GM23338 (cell line): ENCODE data around the gene SPACA4. TPM values are rescaled to one million over a fixed set of nuclear protein-coding genes. Genes with fewer than 3 reads are reported as not detected.

Source experiments
- ATAC-seq: fragments of 200-7000 bp; cut with Tn5 transposase; 3 replicates; pipeline ENCODE4 v1.9.1; 2020
- DNase-seq: peaks from one replicate; pipeline ENCODE4 v3.0.0-alpha.2; 2015; ENCODE audit warnings: low spot score
- H2AFZ ChIP-seq: fragments of 200-600 bp; sonication (generic); 2 replicates; pipeline ENCODE4 v1.8.0; 2016; ENCODE audit warnings: antibody characterized with exemption, mild to moderate bottlenecking, moderate library complexity
- H3F3A ChIP-seq: fragments of 200-600 bp; sonication (generic); replicated peaks from 2 replicates; pipeline ENCODE4 v1.8.0; 2017; ENCODE audit warnings: antibody characterized with exemption, mixed run types, low read depth
- H3K27ac ChIP-seq: fragments of 200-600 bp; sonication (generic); 2 replicates; pipeline ENCODE4 v1.6.1; 2016; ENCODE audit warnings: low read depth
- H3K27me3 ChIP-seq: fragments of 200-600 bp; sonication (generic); 2 replicates; pipeline ENCODE4 v1.8.0; 2016; ENCODE audit warnings: mild to moderate bottlenecking, mixed run types, moderate library complexity; ENCODE audit not compliant: insufficient read depth
- H3K36me3 ChIP-seq: fragments of 200-600 bp; sonication (generic); 2 replicates; pipeline ENCODE4 v1.8.0; 2016; ENCODE audit warnings: mild to moderate bottlenecking; ENCODE audit not compliant: insufficient read depth
- H3K4me1 ChIP-seq: fragments of 200-600 bp; sonication (generic); 2 replicates; pipeline ENCODE4 v1.8.0; 2016; ENCODE audit warnings: mild to moderate bottlenecking, moderate library complexity; ENCODE audit not compliant: insufficient read depth
- H3K4me2 ChIP-seq: fragments of 200-600 bp; sonication (generic); 2 replicates; pipeline ENCODE4 v1.7.1; 2017; ENCODE audit warnings: mixed run types
- H3K4me3 ChIP-seq: fragments of 200-600 bp; sonication (generic); 2 replicates; pipeline ENCODE4 v1.6.1; 2016; ENCODE audit warnings: mixed run types
- H3K79me2 ChIP-seq: fragments of 200-600 bp; sonication (generic); replicated peaks from 2 replicates; pipeline ENCODE4 v1.8.0; 2017; ENCODE audit warnings: mild to moderate bottlenecking; ENCODE audit not compliant: insufficient read depth
- H3K9me2 ChIP-seq: fragments of 200-600 bp; sonication (generic); 2 replicates; pipeline ENCODE4 v1.8.0; 2017; ENCODE audit not compliant: insufficient read depth
- H4K20me1 ChIP-seq: fragments of 200-600 bp; sonication (generic); replicated peaks from 2 replicates; pipeline ENCODE4 v1.8.0; 2017; ENCODE audit warnings: mild to moderate bottlenecking; ENCODE audit not compliant: insufficient read depth
- H3K27ac Mint-ChIP-seq: 2 replicates; pipeline ENCODE4 v1.8.0; 2020; ENCODE audit warnings: inconsistent platforms, mild to moderate bottlenecking, moderate library complexity, mixed read lengths
- H3K27me3 Mint-ChIP-seq: 3 replicates; pipeline ENCODE4 v1.8.0; 2022; ENCODE audit warnings: low read depth, mild to moderate bottlenecking, moderate library complexity, mixed read lengths, inconsistent platforms; ENCODE audit not compliant: insufficient read depth, poor library complexity
- H3K36me3 Mint-ChIP-seq: 3 replicates; pipeline ENCODE4 v1.8.0; 2021; ENCODE audit warnings: low read depth, mild to moderate bottlenecking, inconsistent platforms, moderate library complexity, mixed read lengths
- H3K4me1 Mint-ChIP-seq: 3 replicates; pipeline ENCODE4 v1.8.0; 2020; ENCODE audit warnings: mild to moderate bottlenecking, inconsistent platforms, mixed read lengths
- H3K4me3 Mint-ChIP-seq: 3 replicates; pipeline ENCODE4 v1.8.0; 2021; ENCODE audit warnings: moderate library complexity, mild to moderate bottlenecking, inconsistent platforms, mixed read lengths
- H3K9me3 Mint-ChIP-seq: 3 replicates; pipeline ENCODE4 v1.8.0; 2020; ENCODE audit warnings: moderate library complexity, mild to moderate bottlenecking, inconsistent platforms, mixed read lengths
- CREB1 ChIP-seq: fragments of 250-450 bp; sonication (Bioruptor Pico); IDR thresholded peaks from 2 replicates; pipeline ENCODE4 v1.5.0; 2020; ENCODE audit warnings: low read depth, mild to moderate bottlenecking, moderate library complexity
- EZH2 ChIP-seq: fragments of 200-600 bp; sonication (generic); IDR thresholded peaks from one replicate; pipeline ENCODE4 v1.8.0; 2017; ENCODE audit warnings: antibody characterized with exemption, mild to moderate bottlenecking, low read depth; ENCODE audit not compliant: unreplicated experiment
- EZH2phosphoT487 ChIP-seq: fragments of 200-600 bp; sonication (generic); IDR thresholded peaks from one replicate; pipeline ENCODE4 v1.8.1; 2018; ENCODE audit warnings: antibody characterized with exemption; ENCODE audit not compliant: unreplicated experiment
- ZNF114 ChIP-seq: fragments of 250-450 bp; sonication (Bioruptor Pico); IDR thresholded peaks from 2 replicates; pipeline ENCODE4 v1.5.0; 2020; ENCODE audit warnings: mild to moderate bottlenecking, moderate library complexity
- polyA plus RNA-seq: library from polyadenylated mRNA; unstranded; fragments of >200 nt; fragmentation: Nextera tagmentation; extraction: Ambion mirVana; gene quantifications from 2 replicates; pipeline ENCODE4 v1.2.1, GENCODE V29; 2016
- total RNA-seq: library from RNA; depleted of rRNA; stranded (reverse); fragments of >200 nt; shearing (Covaris generic); gene quantifications from 2 replicates; pipeline ENCODE4 v1.2.3, GENCODE V29; 2014
- TF ChIP-seq, protein P1 (sequence below): fragments of 250-450 bp; sonication (Bioruptor Pico); IDR thresholded peaks from 2 replicates; pipeline ENCODE4 v1.5.0; 2020; ENCODE audit warnings: mild to moderate bottlenecking, moderate library complexity
- TF ChIP-seq, protein P2 (sequence below): IDR thresholded peaks from one replicate; pipeline ENCODE4 v1.6.1; 2018; ENCODE audit warnings: antibody characterized with exemption; ENCODE audit not compliant: unreplicated experiment

Gene SPACA4
- total and polyA plus RNA-seq, 2 experiments from 2014 or later = not detected

DNA sequence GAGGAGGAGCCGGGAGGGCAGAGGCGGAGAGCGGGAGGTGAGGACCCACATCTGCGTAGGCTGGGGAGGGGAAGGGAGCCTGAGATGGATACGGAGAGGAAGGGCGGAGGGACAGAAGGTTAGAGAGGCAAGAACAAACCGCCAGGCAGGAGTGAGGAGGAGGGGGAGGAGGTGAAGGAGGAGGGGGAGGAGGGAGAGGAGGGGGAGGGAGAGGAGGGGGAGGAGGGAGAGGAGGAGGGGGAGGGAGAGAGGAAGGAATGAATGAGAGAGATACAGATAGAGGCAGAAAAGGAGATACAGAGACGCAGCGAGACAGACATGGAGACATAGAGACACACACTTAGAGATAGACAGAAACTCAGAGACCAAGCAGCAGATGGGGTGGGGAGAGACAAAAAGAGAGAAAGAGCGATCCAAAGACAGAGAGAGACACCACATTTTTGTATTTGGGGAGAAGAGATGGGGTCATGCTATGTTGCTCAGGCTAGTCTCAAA lies 40.2 kb downstream of the SPACA4 start (continued):
- TF ChIP-seq, protein P1, sequence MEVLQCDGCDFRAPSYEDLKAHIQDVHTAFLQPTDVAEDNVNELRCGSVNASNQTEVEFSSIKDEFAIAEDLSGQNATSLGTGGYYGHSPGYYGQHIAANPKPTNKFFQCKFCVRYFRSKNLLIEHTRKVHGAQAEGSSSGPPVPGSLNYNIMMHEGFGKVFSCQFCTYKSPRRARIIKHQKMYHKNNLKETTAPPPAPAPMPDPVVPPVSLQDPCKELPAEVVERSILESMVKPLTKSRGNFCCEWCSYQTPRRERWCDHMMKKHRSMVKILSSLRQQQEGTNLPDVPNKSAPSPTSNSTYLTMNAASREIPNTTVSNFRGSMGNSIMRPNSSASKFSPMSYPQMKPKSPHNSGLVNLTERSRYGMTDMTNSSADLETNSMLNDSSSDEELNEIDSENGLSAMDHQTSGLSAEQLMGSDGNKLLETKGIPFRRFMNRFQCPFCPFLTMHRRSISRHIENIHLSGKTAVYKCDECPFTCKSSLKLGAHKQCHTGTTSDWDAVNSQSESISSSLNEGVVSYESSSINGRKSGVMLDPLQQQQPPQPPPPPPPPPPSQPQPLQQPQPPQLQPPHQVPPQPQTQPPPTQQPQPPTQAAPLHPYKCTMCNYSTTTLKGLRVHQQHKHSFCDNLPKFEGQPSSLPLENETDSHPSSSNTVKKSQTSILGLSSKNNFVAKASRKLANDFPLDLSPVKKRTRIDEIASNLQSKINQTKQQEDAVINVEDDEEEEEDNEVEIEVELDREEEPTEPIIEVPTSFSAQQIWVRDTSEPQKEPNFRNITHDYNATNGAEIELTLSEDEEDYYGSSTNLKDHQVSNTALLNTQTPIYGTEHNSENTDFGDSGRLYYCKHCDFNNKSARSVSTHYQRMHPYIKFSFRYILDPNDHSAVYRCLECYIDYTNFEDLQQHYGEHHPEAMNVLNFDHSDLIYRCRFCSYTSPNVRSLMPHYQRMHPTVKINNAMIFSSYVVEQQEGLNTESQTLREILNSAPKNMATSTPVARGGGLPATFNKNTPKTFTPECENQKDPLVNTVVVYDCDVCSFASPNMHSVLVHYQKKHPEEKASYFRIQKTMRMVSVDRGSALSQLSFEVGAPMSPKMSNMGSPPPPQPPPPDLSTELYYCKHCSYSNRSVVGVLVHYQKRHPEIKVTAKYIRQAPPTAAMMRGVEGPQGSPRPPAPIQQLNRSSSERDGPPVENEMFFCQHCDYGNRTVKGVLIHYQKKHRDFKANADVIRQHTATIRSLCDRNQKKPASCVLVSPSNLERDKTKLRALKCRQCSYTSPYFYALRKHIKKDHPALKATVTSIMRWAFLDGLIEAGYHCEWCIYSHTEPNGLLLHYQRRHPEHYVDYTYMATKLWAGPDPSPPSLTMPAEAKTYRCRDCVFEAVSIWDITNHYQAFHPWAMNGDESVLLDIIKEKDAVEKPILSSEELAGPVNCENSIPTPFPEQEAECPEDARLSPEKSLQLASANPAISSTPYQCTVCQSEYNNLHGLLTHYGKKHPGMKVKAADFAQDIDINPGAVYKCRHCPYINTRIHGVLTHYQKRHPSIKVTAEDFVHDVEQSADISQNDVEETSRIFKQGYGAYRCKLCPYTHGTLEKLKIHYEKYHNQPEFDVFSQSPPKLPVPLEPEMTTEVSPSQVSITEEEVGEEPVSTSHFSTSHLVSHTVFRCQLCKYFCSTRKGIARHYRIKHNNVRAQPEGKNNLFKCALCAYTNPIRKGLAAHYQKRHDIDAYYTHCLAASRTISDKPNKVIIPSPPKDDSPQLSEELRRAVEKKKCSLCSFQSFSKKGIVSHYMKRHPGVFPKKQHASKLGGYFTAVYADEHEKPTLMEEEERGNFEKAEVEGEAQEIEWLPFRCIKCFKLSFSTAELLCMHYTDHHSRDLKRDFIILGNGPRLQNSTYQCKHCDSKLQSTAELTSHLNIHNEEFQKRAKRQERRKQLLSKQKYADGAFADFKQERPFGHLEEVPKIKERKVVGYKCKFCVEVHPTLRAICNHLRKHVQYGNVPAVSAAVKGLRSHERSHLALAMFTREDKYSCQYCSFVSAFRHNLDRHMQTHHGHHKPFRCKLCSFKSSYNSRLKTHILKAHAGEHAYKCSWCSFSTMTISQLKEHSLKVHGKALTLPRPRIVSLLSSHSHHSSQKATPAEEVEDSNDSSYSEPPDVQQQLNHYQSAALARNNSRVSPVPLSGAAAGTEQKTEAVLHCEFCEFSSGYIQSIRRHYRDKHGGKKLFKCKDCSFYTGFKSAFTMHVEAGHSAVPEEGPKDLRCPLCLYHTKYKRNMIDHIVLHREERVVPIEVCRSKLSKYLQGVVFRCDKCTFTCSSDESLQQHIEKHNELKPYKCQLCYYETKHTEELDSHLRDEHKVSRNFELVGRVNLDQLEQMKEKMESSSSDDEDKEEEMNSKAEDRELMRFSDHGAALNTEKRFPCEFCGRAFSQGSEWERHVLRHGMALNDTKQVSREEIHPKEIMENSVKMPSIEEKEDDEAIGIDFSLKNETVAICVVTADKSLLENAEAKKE (CRISPR knock-in tag) = no peak
- peak; percentile 63 for TF ChIP-seq CREB1 (CRISPR knock-in tag)
- no peak for TF ChIP-seq EZH2phosphoT487

DNA sequence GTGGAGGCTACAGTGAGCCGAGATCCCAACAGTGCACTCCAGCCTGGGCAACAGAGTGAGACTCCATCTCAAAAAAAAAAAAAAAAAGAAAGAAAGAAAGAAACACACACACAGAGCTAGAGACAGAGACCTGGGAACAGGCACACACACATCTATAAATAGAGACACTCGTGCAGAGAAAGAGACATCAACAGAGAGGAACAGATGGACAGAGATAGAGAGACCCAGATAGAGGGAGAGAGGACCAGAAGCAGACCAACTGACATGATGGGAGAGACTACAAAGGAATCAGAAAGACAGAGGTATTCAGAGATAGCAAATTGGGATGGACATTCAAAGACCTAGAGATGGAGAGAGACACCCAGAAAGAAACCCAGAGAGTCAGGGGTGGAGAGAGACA lies 41.6 kb downstream of the SPACA4 start:
- H3K27me3 ChIP-seq = no peaks in the 10 kb centered on the region
- H3F3A ChIP-seq = 0 out of 2 replicates have a peak, but pooled peaks cover 11% of the 10 kb centered on the region
- no peak for DNase-seq
- H3K4me3 ChIP-seq = no peak overlapping the region
- H3K36me3 ChIP-seq = no peaks in the 10 kb centered on the region
- Mint-ChIP-seq H3K4me3 (no peak overlapping the region), H3K4me1 (peaks cover 14% of the 10 kb centered on the region), H3K27ac (no peak overlapping the region), H3K27me3 (peaks cover 18% of the 10 kb centered on the region), H3K36me3 (peaks cover 4% of the 10 kb centered on the region; the same call in 2 of the 3 replicates), H3K9me3 (peaks cover 3% of the 10 kb centered on the region; the same call in 1 of the 3 replicates)
- no peak for ATAC-seq
- peaks cover 5% of the 10 kb centered on the region; the same call in 1 of the 2 replicates for H3K4me1 ChIP-seq
- H3K79me2 ChIP-seq = no peaks in the 10 kb centered on the region
- no peak for TF ChIP-seq EZH2
- TF ChIP-seq, protein P2, sequence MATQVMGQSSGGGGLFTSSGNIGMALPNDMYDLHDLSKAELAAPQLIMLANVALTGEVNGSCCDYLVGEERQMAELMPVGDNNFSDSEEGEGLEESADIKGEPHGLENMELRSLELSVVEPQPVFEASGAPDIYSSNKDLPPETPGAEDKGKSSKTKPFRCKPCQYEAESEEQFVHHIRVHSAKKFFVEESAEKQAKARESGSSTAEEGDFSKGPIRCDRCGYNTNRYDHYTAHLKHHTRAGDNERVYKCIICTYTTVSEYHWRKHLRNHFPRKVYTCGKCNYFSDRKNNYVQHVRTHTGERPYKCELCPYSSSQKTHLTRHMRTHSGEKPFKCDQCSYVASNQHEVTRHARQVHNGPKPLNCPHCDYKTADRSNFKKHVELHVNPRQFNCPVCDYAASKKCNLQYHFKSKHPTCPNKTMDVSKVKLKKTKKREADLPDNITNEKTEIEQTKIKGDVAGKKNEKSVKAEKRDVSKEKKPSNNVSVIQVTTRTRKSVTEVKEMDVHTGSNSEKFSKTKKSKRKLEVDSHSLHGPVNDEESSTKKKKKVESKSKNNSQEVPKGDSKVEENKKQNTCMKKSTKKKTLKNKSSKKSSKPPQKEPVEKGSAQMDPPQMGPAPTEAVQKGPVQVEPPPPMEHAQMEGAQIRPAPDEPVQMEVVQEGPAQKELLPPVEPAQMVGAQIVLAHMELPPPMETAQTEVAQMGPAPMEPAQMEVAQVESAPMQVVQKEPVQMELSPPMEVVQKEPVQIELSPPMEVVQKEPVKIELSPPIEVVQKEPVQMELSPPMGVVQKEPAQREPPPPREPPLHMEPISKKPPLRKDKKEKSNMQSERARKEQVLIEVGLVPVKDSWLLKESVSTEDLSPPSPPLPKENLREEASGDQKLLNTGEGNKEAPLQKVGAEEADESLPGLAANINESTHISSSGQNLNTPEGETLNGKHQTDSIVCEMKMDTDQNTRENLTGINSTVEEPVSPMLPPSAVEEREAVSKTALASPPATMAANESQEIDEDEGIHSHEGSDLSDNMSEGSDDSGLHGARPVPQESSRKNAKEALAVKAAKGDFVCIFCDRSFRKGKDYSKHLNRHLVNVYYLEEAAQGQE = no peak
- TF ChIP-seq ZNF114 (CRISPR knock-in tag) = no peak
- no peak overlapping the region for H3K27ac ChIP-seq
- H2AFZ ChIP-seq = no peak overlapping the region
- no peaks in the 10 kb centered on the region for H4K20me1 ChIP-seq
- no peaks in the 10 kb centered on the region for H3K9me2 ChIP-seq
- H3K4me2 ChIP-seq = no peak overlapping the region
